Tibial nerve (tissue), 4 donors: ENCODE measurements around the gene PTPRD.

Experiments
- EP300 ChIP-seq, 2 donors: sonication (generic); formaldehyde crosslinking; IDR thresholded peaks; one replicate each; pipeline ENCODE4 v1.6.1; 2017; ENCODE audit warnings: antibody characterized with exemption in 2 of 2, mild to moderate bottlenecking in 1 of 2
- POLR2A ChIP-seq, 2 donors: fragments of 450-650 bp; IDR thresholded peaks; one replicate each; pipeline ENCODE4 v1.6.1; 2017; ENCODE audit warnings: antibody characterized with exemption in 2 of 2, mild to moderate bottlenecking in 2 of 2, moderate library complexity in 2 of 2
- TF ChIP-seq, protein P1 (sequence below), 5 experiments: fragments of 200-600 bp in 3 of 5; fragments of 450-650 bp in 2 of 5; sonication (generic) in 3 of 5; IDR thresholded peaks; one replicate each; pipeline ENCODE4 v1.5.1; 2016 to 2019; ENCODE audit warnings: antibody characterized with exemption in 5 of 5, mild to moderate bottlenecking in 3 of 5, moderate library complexity in 2 of 5

GRCh38 chr9:8867148-8867547 is 1745.7 kb downstream of the PTPRD start:
- TF ChIP-seq, protein P1, sequence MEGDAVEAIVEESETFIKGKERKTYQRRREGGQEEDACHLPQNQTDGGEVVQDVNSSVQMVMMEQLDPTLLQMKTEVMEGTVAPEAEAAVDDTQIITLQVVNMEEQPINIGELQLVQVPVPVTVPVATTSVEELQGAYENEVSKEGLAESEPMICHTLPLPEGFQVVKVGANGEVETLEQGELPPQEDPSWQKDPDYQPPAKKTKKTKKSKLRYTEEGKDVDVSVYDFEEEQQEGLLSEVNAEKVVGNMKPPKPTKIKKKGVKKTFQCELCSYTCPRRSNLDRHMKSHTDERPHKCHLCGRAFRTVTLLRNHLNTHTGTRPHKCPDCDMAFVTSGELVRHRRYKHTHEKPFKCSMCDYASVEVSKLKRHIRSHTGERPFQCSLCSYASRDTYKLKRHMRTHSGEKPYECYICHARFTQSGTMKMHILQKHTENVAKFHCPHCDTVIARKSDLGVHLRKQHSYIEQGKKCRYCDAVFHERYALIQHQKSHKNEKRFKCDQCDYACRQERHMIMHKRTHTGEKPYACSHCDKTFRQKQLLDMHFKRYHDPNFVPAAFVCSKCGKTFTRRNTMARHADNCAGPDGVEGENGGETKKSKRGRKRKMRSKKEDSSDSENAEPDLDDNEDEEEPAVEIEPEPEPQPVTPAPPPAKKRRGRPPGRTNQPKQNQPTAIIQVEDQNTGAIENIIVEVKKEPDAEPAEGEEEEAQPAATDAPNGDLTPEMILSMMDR (IDR thresholded peaks at IDR 0.05): no peak
- TF ChIP-seq POLR2A (IDR thresholded peaks at IDR 0.05) (no peak), EP300 (IDR thresholded peaks at IDR 0.05) (no peak)
